ENCODE data around the gene GABRB3. TPM values are rescaled to one million over a fixed set of nuclear protein-coding genes. Genes with fewer than 3 reads are reported as not detected.

Gene GABRB3
- total and polyA plus RNA-seq, 8 donors = 0.94 to 4.0 (median 2.3) TPM

DNA sequence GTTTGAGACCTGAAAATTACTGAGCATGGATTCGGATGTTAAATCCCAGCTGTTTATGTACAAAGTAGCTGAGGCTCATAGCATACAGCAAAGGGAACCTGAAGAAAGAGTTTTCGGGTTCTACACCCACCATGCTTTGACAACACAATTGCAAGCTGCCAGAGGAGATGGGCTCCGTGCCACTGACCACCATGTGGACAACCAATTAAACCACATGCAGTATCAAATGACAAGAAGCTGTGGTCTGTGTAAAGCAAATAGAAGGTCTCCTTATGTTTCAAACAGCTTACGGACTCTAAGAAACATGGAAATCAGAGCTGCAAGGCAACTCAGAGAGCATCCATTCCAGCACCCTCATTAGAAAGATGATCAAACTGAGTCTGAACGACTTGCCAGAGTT, 12.9 kb downstream of the GABRB3 start:
- Histone ChIP-seq H3K36me3 (no peaks in the 10 kb centered on the region), H3K27ac (no peak overlapping the region), H3K4me3 (no peak overlapping the region), H3K27me3 (peaks cover 0 to 13% of the 10 kb centered on the region in 2 donors), H3K9me3 (peaks cover 0 to 1% of the 10 kb centered on the region in 2 donors), H3K4me1 (no peaks in the 10 kb centered on the region)
- TF ChIP-seq CTCF (IDR thresholded peaks at IDR 0.05) = no peak
- intact Hi-C loops (cut with DNase I) = no loop called here
- DNase-seq = no peak
- no peak for ATAC-seq

GRCh38 chr15:26758079-26758478, 14.8 kb downstream of the GABRB3 start:
- Histone ChIP-seq H3K9me3 (no peaks in the 10 kb centered on the region), H3K27ac (no peak overlapping the region), H3K4me3 (no peak overlapping the region), H3K27me3 (peaks cover 0 to 13% of the 10 kb centered on the region in 2 donors), H3K36me3 (no peaks in the 10 kb centered on the region), H3K4me1 (no peaks in the 10 kb centered on the region)
- DNase-seq = no peak
- no peak for ATAC-seq
- TF ChIP-seq CTCF (IDR thresholded peaks at IDR 0.05) = no peak
- intact Hi-C loops (cut with DNase I) = no loop called here

DNA sequence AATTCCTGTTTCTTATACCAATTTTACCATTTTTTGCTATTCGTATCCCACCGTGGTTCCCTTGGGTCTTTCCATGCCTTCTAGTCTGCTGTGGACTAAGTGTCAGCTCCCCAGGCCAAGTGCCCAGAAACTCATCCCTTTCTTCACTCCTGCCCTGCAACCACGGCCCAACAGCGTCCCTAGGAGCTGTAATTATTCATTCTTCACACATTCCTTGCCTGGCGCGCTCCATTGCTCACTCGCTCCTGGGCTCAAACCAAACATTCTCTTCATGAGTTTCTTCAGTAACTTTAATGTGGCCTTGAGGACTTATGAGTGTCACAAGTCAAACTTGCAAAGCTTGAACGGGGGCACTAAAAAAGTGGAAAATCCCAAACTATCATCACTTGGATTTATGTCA, 15.7 kb downstream of the GABRB3 start:
- H3K9me3 ChIP-seq = no peaks in the 10 kb centered on the region
- no peak for DNase-seq
- intact Hi-C loops (cut with DNase I) = no loop called here
- no peak overlapping the region for H3K4me3 ChIP-seq
- no peak for TF ChIP-seq CTCF (IDR thresholded peaks at IDR 0.05)
- no peaks in the 10 kb centered on the region for H3K4me1 ChIP-seq
- H3K27me3 ChIP-seq = peaks cover 0 to 13% of the 10 kb centered on the region in 2 donors
- H3K27ac ChIP-seq = no peak overlapping the region
- no peak for ATAC-seq
- H3K36me3 ChIP-seq = no peaks in the 10 kb centered on the region

DNA sequence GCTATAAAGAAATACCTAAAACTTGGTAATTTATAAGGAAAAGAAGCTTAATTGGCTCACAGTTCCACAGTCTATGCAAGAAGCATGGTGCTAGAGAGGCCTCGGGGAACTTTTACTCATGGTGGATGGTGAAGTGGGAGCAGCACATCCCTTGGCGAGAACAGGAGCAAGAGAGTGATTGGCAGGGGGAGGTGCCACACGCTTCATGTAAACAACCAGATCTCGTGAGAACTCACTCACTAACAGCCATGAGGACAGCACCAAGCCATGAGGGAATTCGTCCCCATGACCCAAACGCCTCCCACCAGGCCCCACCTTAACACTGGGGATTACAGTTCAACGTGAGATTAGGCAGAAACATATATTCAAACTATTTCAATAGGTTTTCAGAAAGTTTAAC, 28.0 kb downstream of the GABRB3 start:
- no peak overlapping the region for H3K4me3 ChIP-seq
- intact Hi-C loops (cut with DNase I) = no loop called here
- ATAC-seq (no peak), DNase-seq (no peak)
- no peaks in the 10 kb centered on the region for H3K36me3 ChIP-seq
- H3K27ac ChIP-seq = no peak overlapping the region
- H3K9me3 ChIP-seq = peaks cover 0 to 11% of the 10 kb centered on the region in 2 donors
- no peaks in the 10 kb centered on the region for H3K27me3 ChIP-seq
- H3K4me1 ChIP-seq = no peaks in the 10 kb centered on the region
- no peak for TF ChIP-seq CTCF (IDR thresholded peaks at IDR 0.05)

DNA sequence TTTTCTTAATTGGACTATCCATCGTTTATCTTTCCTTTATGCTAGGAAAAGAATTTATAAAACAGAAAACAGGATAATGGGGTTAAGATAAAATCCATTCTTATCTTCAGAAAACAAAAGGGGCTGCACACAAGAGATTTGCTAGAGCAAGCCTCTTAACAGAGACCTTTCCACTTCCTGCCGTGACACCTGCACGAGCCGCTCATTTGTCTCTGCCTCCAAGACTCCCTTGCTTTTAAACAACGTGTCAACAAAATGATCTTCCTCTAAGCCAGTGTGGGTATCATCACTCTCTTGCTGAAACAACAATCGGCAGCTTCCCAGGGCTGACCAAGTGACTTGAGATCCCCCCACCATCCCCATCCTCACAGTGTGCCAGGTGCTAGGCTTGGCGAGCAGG, 33.1 kb downstream of the GABRB3 start:
- no peak overlapping the region for H3K4me3 ChIP-seq
- ATAC-seq (no peak), DNase-seq (no peak)
- no peak overlapping the region for H3K27ac ChIP-seq
- H3K27me3 ChIP-seq = no peaks in the 10 kb centered on the region
- intact Hi-C loops (cut with DNase I) = no loop called here
- no peaks in the 10 kb centered on the region for H3K4me1 ChIP-seq
- H3K36me3 ChIP-seq = no peaks in the 10 kb centered on the region
- TF ChIP-seq CTCF (IDR thresholded peaks at IDR 0.05) = no peak
- H3K9me3 ChIP-seq = peaks cover 0 to 9% of the 10 kb centered on the region in 2 donors
